ENCODE results near the gene PSMB9. TPM values are rescaled to one million over a fixed set of nuclear protein-coding genes. Genes with fewer than 3 reads are reported as not detected.

Gene PSMB9
- total and polyA plus RNA-seq, 9 of the 15 experiments (the other 6 are each of a cell fraction or from before 2014, with no cell fraction given), result 1.1 to 3.7 (median 2.4) TPM

- TF ChIP-seq RFX5 (IDR thresholded peaks at IDR 0.05; ENCODE audit: low read depth, low read length) (peak; percentile 87), ZBTB8A (IDR thresholded peaks at IDR 0.05; ENCODE audit: partially characterized antibody) (no peak), ETV1 (tag; conservative IDR thresholded peaks at IDR 0.05; ENCODE audit: low read depth) (peak; percentile 57), FOXJ2 (tag; IDR thresholded peaks at IDR 0.05) (no peak), FOXA3 (CRISPR knock-in tag; conservative IDR thresholded peaks at IDR 0.05 in 1 of 2, IDR thresholded peaks at IDR 0.05 in 1 of 2) (no peak), NONO (IDR thresholded peaks at IDR 0.05; ENCODE audit: low read depth in 2 of 2, low read length in 1 of 2) (no peak; a peak in 1 of 4 replicates), ETV6 (IDR thresholded peaks at IDR 0.05; ENCODE audit: borderline replicate concordance in 1 of 2, low read depth in 2 of 2, low read length in 1 of 2) (no peak), ETV6 (CRISPR knock-in tag; IDR thresholded peaks at IDR 0.05; ENCODE audit: borderline replicate concordance) (no peak), ATF6 (CRISPR knock-in tag; IDR thresholded peaks at IDR 0.05) (no peak), HDAC2 (IDR thresholded peaks at IDR 0.05) (no peak; the same call in 1 of the 2 replicates), MTA2 (IDR thresholded peaks at IDR 0.05; ENCODE audit: low read depth) (no peak), RBM14 (IDR thresholded peaks at IDR 0.05; ENCODE audit: borderline replicate concordance, insufficient read depth, low read depth, low read length) (no peak), TCF7 (IDR thresholded peaks at IDR 0.05; ENCODE audit: borderline replicate concordance) (no peak), KLF10 (CRISPR knock-in tag; IDR thresholded peaks at IDR 0.05) (no peak), NFIC (IDR thresholded peaks at IDR 0.05) (peak; percentile 46), NBN (IDR thresholded peaks at IDR 0.05; ENCODE audit: low read depth) (0 out of 2 replicates have a peak, but pooled peaks have one; percentile 26), CHD4 (IDR thresholded peaks at IDR 0.05; ENCODE audit: insufficient read depth, insufficient replicate concordance, low read depth, low read length, poor library complexity, severe bottlenecking) (no peak), RBM34 (IDR thresholded peaks at IDR 0.05; ENCODE audit: borderline replicate concordance, insufficient read depth, low read length) (no peak), MTA3 (IDR thresholded peaks at IDR 0.05; ENCODE audit: borderline replicate concordance) (peak; percentile 77), EHMT2 (IDR thresholded peaks at IDR 0.05) (no peak), GTF2E2 (tag; IDR thresholded peaks at IDR 0.05) (0 out of 2 replicates have a peak, but pooled peaks have one; percentile 44)
- TF ChIP-seq, protein P1, sequence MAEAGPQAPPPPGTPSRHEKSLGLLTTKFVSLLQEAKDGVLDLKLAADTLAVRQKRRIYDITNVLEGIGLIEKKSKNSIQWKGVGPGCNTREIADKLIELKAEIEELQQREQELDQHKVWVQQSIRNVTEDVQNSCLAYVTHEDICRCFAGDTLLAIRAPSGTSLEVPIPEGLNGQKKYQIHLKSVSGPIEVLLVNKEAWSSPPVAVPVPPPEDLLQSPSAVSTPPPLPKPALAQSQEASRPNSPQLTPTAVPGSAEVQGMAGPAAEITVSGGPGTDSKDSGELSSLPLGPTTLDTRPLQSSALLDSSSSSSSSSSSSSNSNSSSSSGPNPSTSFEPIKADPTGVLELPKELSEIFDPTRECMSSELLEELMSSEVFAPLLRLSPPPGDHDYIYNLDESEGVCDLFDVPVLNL (CRISPR knock-in tag; IDR thresholded peaks at IDR 0.05; ENCODE audit: low read depth), result no peak
These were observed 15.7 kb upstream of the PSMB9 start, which contains the start of gene TAP2 (continued) for GRCh38 chr6:32838114-32838958.

Measured in K562 (cell line).